H1 (cell line): ENCODE measurements around the gene CTPS2. TPM values are rescaled to one million over a fixed set of nuclear protein-coding genes. Genes with fewer than 3 reads are reported as not detected.

Source experiments
- CTCF ChIA-PET: fragments of 300-600 bp; sonication (Branson Sonifier 250); formaldehyde crosslinking; loops from one replicate; lab custom pipeline; 2021; ENCODE audit not compliant: partially characterized antibody; lab: Charles Lee
- POLR2A ChIA-PET: fragments of 300-600 bp; sonication (Branson Sonifier 250); formaldehyde crosslinking; loops from one replicate; lab custom pipeline; 2021; ENCODE audit warnings: inconsistent platforms; ENCODE audit not compliant: partially characterized antibody; lab: Charles Lee
- DNase-seq, 2 experiments: peaks; one replicate each; pipeline versions ENCODE4 v3.0.0 to v3.0.0-alpha.2; 2010 to 2022; ENCODE audit warnings: low spot score in 2 of 2, low read depth in 1 of 2, mixed read lengths in 1 of 2
- FAIRE-seq: peaks from 2 replicates; lab custom pipeline; 2011; peaks lifted over from hg19 to GRCh38; lab: Jason Lieb, UNC
- H2AFZ ChIP-seq: 2 replicates; pipeline ENCODE4 v1.8.1; 2012; ENCODE audit warnings: low read length, inconsistent platforms
- H2AK5ac ChIP-seq: 2 replicates; pipeline ENCODE4 v1.6.1; 2013; ENCODE audit warnings: low read depth, low read length
- H2BK120ac ChIP-seq: replicated peaks from 2 replicates; pipeline ENCODE3; 2013; ENCODE audit warnings: low read depth, low read length, inconsistent platforms
- H2BK12ac ChIP-seq: 2 replicates; pipeline ENCODE4 v1.6.1; 2013; ENCODE audit warnings: low read depth, low read length
- H2BK15ac ChIP-seq: 2 replicates; pipeline ENCODE4 v1.6.1; 2013; ENCODE audit warnings: low read length
- H2BK20ac ChIP-seq: 2 replicates; pipeline ENCODE4 v1.6.1; 2013; ENCODE audit warnings: low read length
- H2BK5ac ChIP-seq: 2 replicates; pipeline ENCODE4 v1.6.1; 2013; ENCODE audit warnings: low read depth, low read length
- H3K14ac ChIP-seq: 2 replicates; pipeline ENCODE4 v1.6.1; 2013; ENCODE audit warnings: inconsistent platforms; ENCODE audit not compliant: insufficient read length
- H3K18ac ChIP-seq: 2 replicates; pipeline ENCODE4 v1.6.1; 2013; ENCODE audit warnings: low read length; ENCODE audit errors: extremely low read depth
- H3K23ac ChIP-seq: 2 replicates; pipeline ENCODE4 v1.6.1; 2013; ENCODE audit warnings: inconsistent platforms; ENCODE audit not compliant: insufficient read length
- H3K23me2 ChIP-seq: 2 replicates; pipeline ENCODE4 v1.6.1; 2013; ENCODE audit warnings: low read depth, low read length
- H3K27ac ChIP-seq: 2 replicates; pipeline ENCODE4 v1.6.1; 2011; ENCODE audit warnings: low read depth, low read length, inconsistent platforms
- H3K27me3 ChIP-seq, 4 experiments: replicated peaks in 1 of 4; 1 replicate in 1 of 4; 2 replicates in 3 of 4; pipeline versions ENCODE4 v1.6.1 to v1.8.1; 2011 to 2013; ENCODE audit warnings: low read length in 3 of 4, mild to moderate bottlenecking in 3 of 4, inconsistent platforms in 2 of 4, mixed read lengths in 2 of 4, moderate library complexity in 1 of 4; ENCODE audit not compliant: control insufficient read depth in 3 of 4, insufficient read depth in 3 of 4; ENCODE audit errors: extremely low read depth in 1 of 4
- H3K36me3 ChIP-seq, 4 experiments: 2 replicates each; pipeline versions ENCODE4 v1.6.1 to v1.8.1; 2011 to 2013; ENCODE audit warnings: mild to moderate bottlenecking in 4 of 4, low read length in 3 of 4, moderate library complexity in 2 of 4, control low read depth in 1 of 4, inconsistent platforms in 1 of 4; ENCODE audit not compliant: insufficient read depth in 4 of 4, control insufficient read depth in 2 of 4
- H3K4ac ChIP-seq: replicated peaks from 2 replicates; pipeline ENCODE3; 2013; ENCODE audit warnings: low read length, low read depth, mixed read lengths, inconsistent platforms; ENCODE audit not compliant: insufficient read length
- H3K4me1 ChIP-seq, 4 experiments: replicated peaks in 1 of 4; 1 replicate in 1 of 4; 2 replicates in 3 of 4; pipeline versions ENCODE4 v1.6.1 to v1.8.1; 2011 to 2013; ENCODE audit warnings: low read length in 3 of 4, inconsistent platforms in 2 of 4, mixed read lengths in 1 of 4; ENCODE audit not compliant: insufficient read depth in 4 of 4, control insufficient read depth in 3 of 4
- H3K4me2 ChIP-seq, 2 experiments: 2 replicates each; pipeline versions ENCODE4 v1.6.1 to v1.8.1; 2011 to 2013; ENCODE audit warnings: low read depth in 2 of 2, low read length in 2 of 2, control low read depth in 1 of 2, inconsistent platforms in 1 of 2, mild to moderate bottlenecking in 1 of 2; ENCODE audit not compliant: insufficient read depth in 1 of 2
- H3K4me3 ChIP-seq, 4 experiments: fragments of 200-600, 300-600 bp in 1 of 4; sonication (generic), shearing (Covaris generic), sonication (Bioruptor Twin) in 1 of 4; 2 replicates each; pipeline versions ENCODE4 v1.5.1 to v1.8.1; 2011 to 2016; ENCODE audit warnings: low read length in 4 of 4, low read depth in 3 of 4, control low read depth in 2 of 4, inconsistent platforms in 2 of 4, mild to moderate bottlenecking in 2 of 4, mixed read lengths in 1 of 4, moderate library complexity in 1 of 4; ENCODE audit not compliant: insufficient read depth in 2 of 4; ENCODE audit errors: extremely low read depth in 1 of 4
- H3K56ac ChIP-seq: replicated peaks from 2 replicates; pipeline ENCODE3; 2013; ENCODE audit warnings: low read depth, mild to moderate bottlenecking, mixed read lengths, low read length, inconsistent platforms; ENCODE audit not compliant: insufficient read length
- H3K79me1 ChIP-seq: 2 replicates; pipeline ENCODE4 v1.6.1; 2013; ENCODE audit warnings: low read depth, low read length, control low read depth
- H3K79me2 ChIP-seq, 2 experiments: 2 replicates each; pipeline versions ENCODE4 v1.6.1 to v1.8.1; 2012 to 2013; ENCODE audit warnings: low read length in 2 of 2, mild to moderate bottlenecking in 2 of 2, inconsistent platforms in 1 of 2; ENCODE audit not compliant: insufficient read depth in 2 of 2, control insufficient read depth in 1 of 2
- H3K9ac ChIP-seq, 4 experiments: replicated peaks in 1 of 4; 1 replicate in 1 of 4; 2 replicates in 3 of 4; pipeline versions ENCODE4 v1.6.1 to v1.8.1; 2011 to 2013; ENCODE audit warnings: low read depth in 3 of 4, low read length in 3 of 4, control low read depth in 2 of 4, mild to moderate bottlenecking in 2 of 4, moderate library complexity in 2 of 4, inconsistent platforms in 1 of 4; ENCODE audit errors: extremely low read depth in 1 of 4
- H3K9me3 ChIP-seq, 2 experiments: 2 replicates each; pipeline versions ENCODE4 v1.6.1 to v1.8.1; 2012 to 2013; ENCODE audit warnings: mild to moderate bottlenecking in 2 of 2, moderate library complexity in 2 of 2, control low read depth in 1 of 2, inconsistent platforms in 1 of 2, low read depth in 1 of 2, low read length in 1 of 2, mixed read lengths in 1 of 2; ENCODE audit not compliant: insufficient read depth in 2 of 2
- H4K20me1 ChIP-seq, 2 experiments: replicated peaks in 1 of 2; 2 replicates each; pipeline versions ENCODE3 to v1.8.1; 2011 to 2013; ENCODE audit warnings: inconsistent platforms in 2 of 2, low read length in 2 of 2, mild to moderate bottlenecking in 1 of 2; ENCODE audit not compliant: insufficient read depth in 2 of 2, control insufficient read depth in 1 of 2
- H4K5ac ChIP-seq: 2 replicates; pipeline ENCODE4 v1.6.1; 2013; ENCODE audit warnings: low read length, low read depth, mixed read lengths, inconsistent platforms; ENCODE audit not compliant: insufficient read length
- H4K8ac ChIP-seq: 2 replicates; pipeline ENCODE4 v1.8.0; 2013; ENCODE audit warnings: mild to moderate bottlenecking, moderate library complexity, low read length, inconsistent platforms; ENCODE audit not compliant: insufficient read depth; ENCODE audit errors: extremely low read depth
- H4K91ac ChIP-seq: replicated peaks from 2 replicates; pipeline ENCODE3; 2013; ENCODE audit warnings: low read length, mixed read lengths, inconsistent platforms; ENCODE audit not compliant: insufficient read length
- ATF2 ChIP-seq: IDR thresholded peaks from 2 replicates; pipeline ENCODE4 v1.6.1; 2012; ENCODE audit warnings: low read length, inconsistent platforms
- ATF3 ChIP-seq: IDR thresholded peaks from 2 replicates; pipeline ENCODE4 v1.6.1; 2011; ENCODE audit warnings: low read depth, mild to moderate bottlenecking, low read length; ENCODE audit not compliant: insufficient read depth
- CHD1 ChIP-seq: IDR thresholded peaks from 2 replicates; pipeline ENCODE4 v1.6.1; 2012; ENCODE audit warnings: low read depth, low read length, improper control_type of control experiment
- CTBP2 ChIP-seq: IDR thresholded peaks from 2 replicates; pipeline ENCODE4 v1.7.0; 2011; ENCODE audit warnings: borderline replicate concordance, mild to moderate bottlenecking, moderate library complexity, mixed read lengths, low read length; ENCODE audit not compliant: insufficient read depth, insufficient read length
- FOSL1 ChIP-seq: IDR thresholded peaks from 2 replicates; pipeline ENCODE4 v1.6.1; 2011; ENCODE audit warnings: mild to moderate bottlenecking, low read depth, low read length, moderate library complexity; ENCODE audit not compliant: insufficient read depth
- JUN ChIP-seq: IDR thresholded peaks from 2 replicates; pipeline ENCODE4 v1.6.1; 2011; ENCODE audit warnings: low read depth, mild to moderate bottlenecking, improper control_type of control experiment, low read length
- KDM4A ChIP-seq: IDR thresholded peaks from one replicate; pipeline ENCODE4 v1.7.1; 2012; ENCODE audit warnings: low read depth, mild to moderate bottlenecking, moderate library complexity, low read length, inconsistent platforms; ENCODE audit not compliant: severe bottlenecking
- PHF8 ChIP-seq: fragments of 200-600 bp; sonication (generic); conservative IDR thresholded peaks from 2 replicates; pipeline ENCODE4 v1.7.1; 2012; ENCODE audit warnings: low read depth, mild to moderate bottlenecking, inconsistent platforms, low read length, moderate library complexity
- SP2 ChIP-seq: IDR thresholded peaks from 2 replicates; pipeline ENCODE4 v1.6.1; 2012; ENCODE audit warnings: mild to moderate bottlenecking, low read length, inconsistent platforms
- SP4 ChIP-seq: IDR thresholded peaks from 2 replicates; pipeline ENCODE4 v1.6.1; 2012; ENCODE audit warnings: low read length, inconsistent platforms
- YY1 ChIP-seq: IDR thresholded peaks from 2 replicates; pipeline ENCODE4 v1.6.1; 2011; ENCODE audit warnings: low read depth, mild to moderate bottlenecking, low read length
- ZNF274 ChIP-seq: IDR thresholded peaks from 2 replicates; pipeline ENCODE4 v1.7.0; 2012; ENCODE audit warnings: low read length, borderline replicate concordance; ENCODE audit errors: extremely low read depth
- WGBS, 2 experiments: shearing (Covaris generic) in 1 of 2; methylation state at CpG; one replicate each; pipeline versions ENCODE4 v1.1.6 to v1.1.7; 2013 to 2015; ENCODE audit warnings: low lambda C conversion rate in 2 of 2, mixed read lengths in 2 of 2, inconsistent platforms in 1 of 2, low coverage in 1 of 2, missing lambda C conversion rate in 1 of 2; ENCODE audit not compliant: insufficient replicate concordance in 2 of 2, insufficient coverage in 1 of 2, insufficient read length in 1 of 2; ENCODE audit errors: extremely low coverage in 1 of 2, missing lambda C conversion rate in 1 of 2; 5-methylcytosine and 5-hydroxymethylcytosine counted together
- polyA plus RNA-seq, 7 experiments: library from polyadenylated mRNA; depleted of rRNA in 3 of 7; stranded (reverse) in 5 of 7; unstranded in 2 of 7; fragments of >200 nt in 5 of 7; fragments of 200-250 nt in 2 of 7; gene quantifications; 1 replicate in 5 of 7; 2 replicates in 1 of 7; 4 replicates in 1 of 7; pipeline versions ENCODE4 v1.2.1 to v1.2.3, GENCODE V29; 2011 to 2013; ENCODE audit warnings: missing spikeins in 2 of 7, mixed read lengths in 2 of 7
- total RNA-seq: library from RNA; stranded (reverse); fragmentation: NEBNext Ultra II Directional; extraction: Animal tissue kit (Norgen Biotek cat#: 25700); gene quantifications from 2 replicates; pipeline ENCODE4 v1.2.1, GENCODE V29; 2021

The CTPS2 gene
- total and polyA plus RNA-seq, 2 of the 8 experiments (the other 6 are each of a cell fraction or from before 2014, with no cell fraction given) = 17.1 to 34.0 TPM

- peaks cover 2 to 3% of the 10 kb centered on the region in 2 experiments for H4K20me1 ChIP-seq
- H3K4ac ChIP-seq = no peak overlapping the region
- WGBS, 2 experiments = 98% methylated on average over 4 of the region's 4 CpGs; no CpG with 5 or more reads in 1 of the 2 experiments
- no peak overlapping the region for H2AFZ ChIP-seq
- H3K14ac ChIP-seq = no peak overlapping the region
- FAIRE-seq (no peak), DNase-seq (no peak)
- no peak overlapping the region for H4K5ac ChIP-seq
- no peaks in the 10 kb centered on the region for H3K36me3 ChIP-seq
- no peak overlapping the region for H3K23ac ChIP-seq
- no peak overlapping the region for H2BK20ac ChIP-seq
- no peak overlapping the region for H3K18ac ChIP-seq
- H2BK5ac ChIP-seq = no peak overlapping the region
- H3K79me1 ChIP-seq = peaks cover 3% of the 10 kb centered on the region; the same call in 1 of the 2 replicates
- no peaks in the 10 kb centered on the region for H3K9me3 ChIP-seq
- peaks cover 5% of the 10 kb centered on the region; the same call in 1 of the 2 replicates for H3K23me2 ChIP-seq
- no peak overlapping the region for H3K27ac ChIP-seq
- H3K4me3 ChIP-seq = no peak overlapping the region
- H3K4me1 ChIP-seq = no peaks in the 10 kb centered on the region
- H4K8ac ChIP-seq = no peak overlapping the region
- H3K56ac ChIP-seq = no peak overlapping the region
- H3K79me2 ChIP-seq = peaks cover 6 to 66% of the 10 kb centered on the region in 2 experiments; a peak in 3 of 4 replicates
- no peak overlapping the region for H3K4me2 ChIP-seq
- no peak overlapping the region for H2BK15ac ChIP-seq
- CTCF ChIA-PET = interaction anchor here (0.6 to 0.9 kb wide), 2 partner anchors 47 to 327 kb away, joined by 3 read pairs; no protein-coding TSS in a partner anchor
- H2BK12ac ChIP-seq = no peak overlapping the region
- no peak overlapping the region for H3K9ac ChIP-seq
- no peak overlapping the region for H4K91ac ChIP-seq
- POLR2A ChIA-PET = interaction anchor here (0.5 to 1.5 kb wide), 4 partner anchors 9 to 145 kb away, joined by 3 read pairs; no protein-coding TSS in a partner anchor
- H2BK120ac ChIP-seq = no peak overlapping the region
- no peak overlapping the region for H2AK5ac ChIP-seq
- no peaks in the 10 kb centered on the region for H3K27me3 ChIP-seq
- TF ChIP-seq KDM4A = no peak
- TF ChIP-seq ATF2 = no peak
- TF ChIP-seq PHF8 = no peak
- no peak for TF ChIP-seq YY1
- TF ChIP-seq CHD1 = no peak
- no peak for TF ChIP-seq ATF3
- TF ChIP-seq SP2 = no peak
- no peak for TF ChIP-seq CTBP2
- no peak for TF ChIP-seq ZNF274
- TF ChIP-seq SP4 = no peak
- TF ChIP-seq FOSL1 = no peak
- no peak for TF ChIP-seq JUN
These were observed 10.0 kb upstream of the CTPS2 start for GRCh38 chrX:16722481-16722880.
